ENCODE results near the gene RBM23. TPM values are rescaled to one million over a fixed set of nuclear protein-coding genes. Genes with fewer than 3 reads are reported as not detected.
"Not testable (repeated sequence)": the region's sequence is repeated elsewhere in the genome, so short reads cannot be mapped to it uniquely, and the experiment has no call there.

Gene RBM23
- total and polyA plus RNA-seq, 10 of the 15 experiments (the other 5 are each of a cell fraction or from before 2014, with no cell fraction given), result 54.0 to 72.6 (median 61.3) TPM

DNA sequence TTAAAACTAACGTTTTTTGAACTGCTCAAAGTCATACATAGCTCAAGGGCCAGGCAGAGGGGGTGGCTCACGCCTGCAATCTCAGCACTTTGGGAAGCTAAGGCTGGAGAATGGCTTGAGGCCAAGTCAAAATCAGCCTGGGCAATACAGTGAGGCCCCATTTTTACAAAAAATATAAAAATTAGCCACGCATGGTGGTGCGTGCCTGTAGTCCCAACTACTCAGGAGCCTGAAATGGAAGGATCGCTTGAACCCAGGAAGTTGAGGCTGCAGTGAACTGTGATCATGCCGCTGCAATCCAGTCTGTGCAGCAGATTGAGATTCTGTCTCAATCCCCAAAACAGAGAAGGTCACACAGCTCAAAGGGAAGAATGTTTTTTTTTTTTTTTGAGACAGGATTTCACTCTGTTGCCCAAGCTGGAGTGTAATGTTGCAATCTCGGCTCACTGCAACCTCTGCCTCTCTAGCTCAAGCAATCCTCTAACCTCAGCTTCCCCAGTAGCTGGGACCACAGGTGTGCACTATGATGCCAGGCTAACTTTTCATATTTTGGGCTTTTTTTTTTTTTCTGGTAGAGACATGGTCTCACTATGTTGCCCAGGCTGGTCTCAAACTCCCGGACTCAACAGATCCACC is 2.9 kb downstream of the RBM23 start (continued):
- no peak for TF ChIP-seq LARP7 (IDR thresholded peaks at IDR 0.05)

DNA sequence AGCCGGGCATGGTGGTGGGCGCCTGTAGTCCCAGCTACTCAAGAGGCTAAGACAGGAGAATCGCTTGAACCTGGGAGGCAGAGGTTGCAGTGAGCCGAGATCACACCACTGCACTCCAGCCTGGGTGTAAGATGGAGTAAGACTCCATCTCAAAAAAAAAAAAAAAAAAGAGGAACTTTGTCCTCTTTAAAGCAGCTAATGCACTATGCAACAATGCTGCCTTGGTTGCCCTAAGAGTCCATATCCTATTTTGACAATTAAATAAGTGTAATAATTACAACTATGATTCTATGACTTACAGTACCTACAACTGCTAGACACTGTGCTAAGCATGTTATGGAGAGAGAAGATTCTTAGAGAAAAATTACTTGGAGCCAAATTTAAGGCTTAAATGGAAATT is 4.1 kb downstream of the RBM23 start:
- H2AFZ ChIP-seq (ENCODE audit: control insufficient read depth, low read depth, low read length); H4K20me1 ChIP-seq (ENCODE audit: control insufficient read depth, insufficient read depth); H3K9ac ChIP-seq (ENCODE audit: control insufficient read depth, insufficient read depth, low read length); H3K36me3 ChIP-seq (ENCODE audit: control insufficient read depth in 2 of 2, insufficient read depth in 2 of 2, low read length in 1 of 2); BruUV-seq (replicated peaks); H3K27ac ChIP-seq (ENCODE audit: control insufficient read depth, insufficient read depth); H3K4me2 ChIP-seq (ENCODE audit: control insufficient read depth, insufficient read depth); H3K9me3 ChIP-seq (replicated peaks; ENCODE audit: control insufficient read depth, insufficient read depth, low read length); H3K4me1 ChIP-seq (ENCODE audit: control insufficient read depth, insufficient read depth, low read length); FAIRE-seq; in situ Hi-C loops (cut with MboI); H3K27me3 ChIP-seq (replicated peaks in 1 of 2; ENCODE audit: control insufficient read depth in 2 of 2, insufficient read depth in 2 of 2, low read length in 1 of 2); H3K4me3 ChIP-seq; DNase-seq (ENCODE audit: low read depth, low spot score); ATAC-seq: not testable (repeated sequence)
- ChIA-PET CTCF (interaction anchor here (0.7 to 6.0 kb wide), 6 partner anchors 14 to 119 kb away, joined by 3 to 40 read pairs (median 10); partner anchors contain the start of genes LRP10 and PRMT5), POLR2A (interaction anchor here (1.2 to 6.2 kb wide), 4 partner anchors 12 to 57 kb away, joined by 3 to 73 read pairs (median 4); partner anchors contain the start of gene PRMT5), SMC1A (ENCODE audit: uncharacterized antibody, unreplicated experiment) (interaction anchor here (1.2 to 2.1 kb wide), 5 partner anchors 13 to 44 kb away, joined by 3 to 9 read pairs (median 5); partner anchors contain the start of gene PRMT5), RAD21 (ENCODE audit: unreplicated experiment) (interaction anchor here (0.8 to 1.2 kb wide), 2 partner anchors 18 to 28 kb away, joined by 3 read pairs; no protein-coding TSS in a partner anchor)
- WGBS (ENCODE audit: insufficient coverage, insufficient replicate concordance, low lambda C conversion rate, missing lambda C conversion rate), result 98% methylated on average over 4 of the region's 4 CpGs
- intact Hi-C loops (cut with micrococcal nuclease; ENCODE audit: unreplicated experiment), result loop anchor here (5.0 to 10.0 kb wide), 2 partner anchors 43 to 430 kb away; partner anchors contain the start of gene LRP10
- H3K79me2 ChIP-seq (ENCODE audit: control insufficient read depth, insufficient read depth, low read length), result peaks cover 45% of the 10 kb centered on the region

DNA sequence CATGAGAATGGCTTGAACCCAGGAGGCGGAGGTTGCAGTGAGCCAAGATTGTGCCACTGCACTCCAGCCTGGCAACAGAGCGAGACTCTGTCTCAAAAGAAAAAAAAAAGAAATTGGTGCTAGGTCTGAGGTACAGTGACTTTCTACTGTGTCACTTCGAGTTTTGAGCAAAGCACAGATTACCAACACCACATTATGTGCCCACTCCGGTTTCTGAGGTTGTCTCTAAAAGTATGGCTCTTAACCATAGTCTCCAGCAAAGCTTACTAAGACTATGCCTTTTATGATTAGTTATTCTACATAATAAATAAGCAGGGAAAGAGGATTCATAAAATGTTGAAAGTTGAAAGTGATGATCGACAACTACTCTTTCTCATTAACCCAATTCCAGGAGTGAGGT is 8.0 kb downstream of the RBM23 start:
- no peak for TF ChIP-seq SUPT20H (IDR thresholded peaks at IDR 0.05; ENCODE audit: borderline replicate concordance, control insufficient read depth, low read depth, low read length)
- TF ChIP-seq BCL11A (IDR thresholded peaks at IDR 0.05; ENCODE audit: low read depth, low read length), result no peak
- H2AFZ ChIP-seq (ENCODE audit: control insufficient read depth, low read depth, low read length), result no peak overlapping the region
- CTCF ChIA-PET, result interaction anchor here (1.2 to 2.0 kb wide), 3 partner anchors 10 to 145 kb away, joined by 3 to 8 read pairs (median 3); no protein-coding TSS in a partner anchor
- intact Hi-C loops (cut with micrococcal nuclease; ENCODE audit: unreplicated experiment), result loop anchor here (10.0 kb wide), 1 partner anchor 426 kb away; no protein-coding TSS in a partner anchor
- ATAC-seq (no peak), FAIRE-seq (no peak), DNase-seq (ENCODE audit: low read depth, low spot score) (no peak)
- no peaks in the 10 kb centered on the region for H3K4me1 ChIP-seq (ENCODE audit: control insufficient read depth, insufficient read depth, low read length)
- no TSS peak for BruUV-seq (replicated peaks)
- H3K27me3 ChIP-seq (replicated peaks in 1 of 2; ENCODE audit: control insufficient read depth in 2 of 2, insufficient read depth in 2 of 2, low read length in 1 of 2), result no peaks in the 10 kb centered on the region
- RAD21 ChIA-PET (ENCODE audit: unreplicated experiment), result no interaction called here
- POLR2A ChIA-PET, result interaction anchor here (0.7 kb wide), 1 partner anchor 95 kb away, joined by 3 read pairs; no protein-coding TSS in a partner anchor
- H3K4me2 ChIP-seq (ENCODE audit: control insufficient read depth, insufficient read depth), result no peak overlapping the region
- H3K79me2 ChIP-seq (ENCODE audit: control insufficient read depth, insufficient read depth, low read length), result peaks cover 19% of the 10 kb centered on the region
- peaks cover 2 to 17% of the 10 kb centered on the region in 2 experiments; a peak in 3 of 4 replicates for H3K36me3 ChIP-seq (ENCODE audit: control insufficient read depth in 2 of 2, insufficient read depth in 2 of 2, low read length in 1 of 2)
- SMC1A ChIA-PET (ENCODE audit: uncharacterized antibody, unreplicated experiment), result interaction anchor here (1.0 to 1.1 kb wide), 2 partner anchors 9 to 19 kb away, joined by 3 read pairs; partner anchors contain the start of gene PRMT5
- H3K9me3 ChIP-seq (replicated peaks; ENCODE audit: control insufficient read depth, insufficient read depth, low read length), result no peaks in the 10 kb centered on the region
- H3K4me3 ChIP-seq, result no peak overlapping the region
- no peaks in the 10 kb centered on the region for H4K20me1 ChIP-seq (ENCODE audit: control insufficient read depth, insufficient read depth)
- no peak overlapping the region for H3K27ac ChIP-seq (ENCODE audit: control insufficient read depth, insufficient read depth)
- 82% methylated on average over 5 of the region's 5 CpGs for WGBS (ENCODE audit: insufficient coverage, insufficient replicate concordance, low lambda C conversion rate, missing lambda C conversion rate)
- H3K9ac ChIP-seq (ENCODE audit: control insufficient read depth, insufficient read depth, low read length), result no peak overlapping the region
- in situ Hi-C loops (cut with MboI), result no loop called here

All from GM12878 (cell line).